ENCODE measurements around the gene USP8.

Gene USP8

DNA sequence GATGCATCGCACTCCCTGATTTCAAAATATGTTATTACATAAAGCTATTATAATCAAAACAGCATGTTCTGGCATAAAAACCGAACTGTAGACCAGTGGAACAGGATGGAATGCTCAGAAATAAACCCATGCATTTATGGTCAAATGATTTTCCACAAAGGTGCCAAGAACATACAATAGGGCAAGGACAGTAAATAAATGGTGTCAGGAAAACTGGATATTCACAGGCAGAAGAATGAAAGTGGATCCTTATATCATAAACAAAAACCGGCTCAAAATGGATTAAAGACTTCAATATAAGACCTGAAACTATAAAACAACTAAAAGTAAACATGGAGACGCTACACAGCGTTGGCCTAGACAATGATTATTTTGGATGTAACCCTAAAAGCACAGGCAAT is 99.6 kb downstream of the USP8 start:
- TF ChIP-seq, protein P1, sequence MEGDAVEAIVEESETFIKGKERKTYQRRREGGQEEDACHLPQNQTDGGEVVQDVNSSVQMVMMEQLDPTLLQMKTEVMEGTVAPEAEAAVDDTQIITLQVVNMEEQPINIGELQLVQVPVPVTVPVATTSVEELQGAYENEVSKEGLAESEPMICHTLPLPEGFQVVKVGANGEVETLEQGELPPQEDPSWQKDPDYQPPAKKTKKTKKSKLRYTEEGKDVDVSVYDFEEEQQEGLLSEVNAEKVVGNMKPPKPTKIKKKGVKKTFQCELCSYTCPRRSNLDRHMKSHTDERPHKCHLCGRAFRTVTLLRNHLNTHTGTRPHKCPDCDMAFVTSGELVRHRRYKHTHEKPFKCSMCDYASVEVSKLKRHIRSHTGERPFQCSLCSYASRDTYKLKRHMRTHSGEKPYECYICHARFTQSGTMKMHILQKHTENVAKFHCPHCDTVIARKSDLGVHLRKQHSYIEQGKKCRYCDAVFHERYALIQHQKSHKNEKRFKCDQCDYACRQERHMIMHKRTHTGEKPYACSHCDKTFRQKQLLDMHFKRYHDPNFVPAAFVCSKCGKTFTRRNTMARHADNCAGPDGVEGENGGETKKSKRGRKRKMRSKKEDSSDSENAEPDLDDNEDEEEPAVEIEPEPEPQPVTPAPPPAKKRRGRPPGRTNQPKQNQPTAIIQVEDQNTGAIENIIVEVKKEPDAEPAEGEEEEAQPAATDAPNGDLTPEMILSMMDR (IDR thresholded peaks at IDR 0.05; ENCODE audit: extremely low read depth, missing control alignments): no peak
- no peak for DNase-seq (ENCODE audit: low spot score)

GRCh38 chr15:50531163-50531562 is 107.0 kb downstream of the USP8 start:
- TF ChIP-seq, protein P1 (IDR thresholded peaks at IDR 0.05; ENCODE audit: extremely low read depth, missing control alignments): no peak
- no peak for DNase-seq (ENCODE audit: low spot score)

GRCh38 chr15:50531766-50532165 is 107.6 kb downstream of the USP8 start:
- DNase-seq (ENCODE audit: low spot score): no peak
- TF ChIP-seq, protein P1 (IDR thresholded peaks at IDR 0.05; ENCODE audit: extremely low read depth, missing control alignments): no peak

DNA sequence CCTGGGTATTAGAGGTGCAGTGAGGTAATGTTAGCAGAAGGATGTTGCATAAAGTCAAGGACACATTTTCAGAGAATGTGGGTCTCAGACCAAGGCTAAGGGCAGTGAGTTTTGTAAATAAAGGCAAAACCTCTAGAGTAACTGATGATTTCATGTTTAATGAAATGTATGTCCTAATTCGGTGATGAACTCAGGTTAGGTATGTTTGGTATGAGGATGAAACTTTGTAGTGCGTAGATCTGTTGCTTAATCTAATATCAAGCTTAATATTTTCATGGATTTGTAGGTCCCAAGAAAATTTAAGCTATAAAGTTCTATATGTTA is 118.6 kb downstream of the USP8 start:
- no peak for DNase-seq (ENCODE audit: low spot score)
- TF ChIP-seq, protein P1 (IDR thresholded peaks at IDR 0.05; ENCODE audit: extremely low read depth, missing control alignments): no peak

- DNase-seq (ENCODE audit: low spot score): no peak
These were observed 119.4 kb downstream of the USP8 start for GRCh38 chr15:50543556-50543955.

GRCh38 chr15:50544368-50544767 is 120.2 kb downstream of the USP8 start:
- TF ChIP-seq, protein P1 (IDR thresholded peaks at IDR 0.05; ENCODE audit: extremely low read depth, missing control alignments): no peak
- DNase-seq (ENCODE audit: low spot score): no peak

More at GRCh38 chr15:50543556-50543955, 119.4 kb downstream of the USP8 start:
- TF ChIP-seq, protein P1 (IDR thresholded peaks at IDR 0.05; ENCODE audit: extremely low read depth, missing control alignments): no peak

DNA sequence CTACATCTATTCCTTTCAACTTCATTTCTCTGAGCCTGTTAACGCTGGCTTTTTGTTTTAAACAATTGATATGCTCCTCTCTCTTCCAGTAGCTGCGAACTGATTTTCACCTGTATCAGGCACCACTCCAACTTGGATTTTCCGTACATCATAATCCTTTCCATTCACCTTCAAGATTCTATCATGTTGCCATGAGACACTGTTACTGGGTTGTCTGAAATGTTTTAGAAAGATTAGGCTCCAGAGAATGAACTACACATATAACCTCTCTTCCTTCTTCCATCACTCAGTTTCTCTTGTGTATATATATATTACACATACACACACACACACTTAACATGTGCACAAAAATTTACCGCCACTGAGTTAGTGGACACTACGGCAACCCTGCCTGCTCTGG is 122.4 kb downstream of the USP8 start, which contains the start of gene USP50:
USP50 (minus strand) TSS at position 101 of the 400 bp plus-strand sequence. CDS start 141 bp downstream, outside the sequence.
- TF ChIP-seq, protein P1 (IDR thresholded peaks at IDR 0.05; ENCODE audit: extremely low read depth, missing control alignments): no peak
- DNase-seq (ENCODE audit: low spot score): no peak

All from GM20000 (cell line).